Mucosa of descending colon (tissue), 3 donors: ENCODE results near the gene ELL. TPM values are rescaled to one million over a fixed set of nuclear protein-coding genes. Genes with fewer than 3 reads are reported as not detected.
A peak's percentile ranks its signal among the peaks of the same experiment; 100 is the strongest.

Source experiments
- ATAC-seq: fragments of 200-7000 bp; cut with Tn5 transposase; one replicate; pipeline ENCODE4 v1.9.1; 2020; ENCODE audit warnings: mild to moderate bottlenecking, moderate library complexity
- DNase-seq, 3 donors: peaks; one replicate each; pipeline ENCODE4 v3.0.0-alpha.2; 2020
- H3K36me3 ChIP-seq: fragments of 200-600 bp; one replicate; pipeline ENCODE4 v1.8.0; 2021; ENCODE audit warnings: low read depth, mild to moderate bottlenecking
- H3K4me1 ChIP-seq: fragments of 200-600 bp; one replicate; pipeline ENCODE4 v1.8.0; 2021; ENCODE audit warnings: low read depth, mild to moderate bottlenecking
- H3K4me3 ChIP-seq: fragments of 200-600 bp; one replicate; pipeline ENCODE4 v1.8.0; 2021; ENCODE audit warnings: mild to moderate bottlenecking
- H3K9me3 ChIP-seq: fragments of 200-600 bp; one replicate; pipeline ENCODE4 v1.8.0; 2021; ENCODE audit warnings: mild to moderate bottlenecking
- intact Hi-C, 2 donors: fragments of 100-400 bp; cut with DNase I in 1 of 2; cut with micrococcal nuclease in 1 of 2; formaldehyde crosslinking; loops; one replicate each; pipeline versions ENCODE4 v1.11.0 to v1.11.1; 2022; cut with DNase I, micrococcal nuclease
- total RNA-seq, 3 donors: library from RNA; stranded (reverse); fragmentation: NEBNext Ultra II Directional in 2 of 3; extraction: Animal tissue kit (Norgen Biotek cat#: 25700) in 2 of 3; gene quantifications; one replicate each; pipeline versions ENCODE4 v1.2.1 to v1.2.4, GENCODE V29; 2021 to 2023
- TF ChIP-seq, protein P1 (sequence below): fragments of 200-600 bp; IDR thresholded peaks from one replicate; pipeline ENCODE4 v1.8.0; 2022; ENCODE audit warnings: antibody characterized with exemption, mild to moderate bottlenecking
- donor health status: DM: no; HTN: no; CAD: no; lungs with moderate emphysema.
- donor health status: DM: no; HTN: no; CAD: no.
- donor health status: DM: no; HTN: yes; CAD: no.

Gene ELL
- total RNA-seq, 3 donors from 2014 or later: 17.8 to 21.6 (median 18.9) TPM

DNA sequence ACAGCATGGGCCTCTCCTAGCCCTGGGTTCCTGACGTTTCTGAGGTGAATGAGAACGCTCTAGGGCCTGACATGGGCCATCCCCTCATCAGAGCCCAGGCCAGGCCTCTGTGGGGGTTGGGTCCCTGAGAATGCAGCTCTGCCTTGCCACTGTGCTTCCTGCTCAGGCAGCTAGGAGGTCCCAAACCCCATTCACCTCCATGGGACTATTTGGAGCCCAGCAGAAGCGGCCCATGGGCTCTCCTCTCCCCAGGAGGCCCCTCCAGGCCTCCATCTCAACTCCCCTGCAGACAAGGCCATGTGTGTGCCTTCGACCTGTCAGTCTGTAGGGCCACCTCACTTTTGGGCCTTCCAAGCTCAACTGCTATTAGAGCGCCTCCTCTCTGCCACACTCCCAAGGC lies 36.9 kb downstream of the ELL start:
- intact Hi-C loops: no loop called here

DNA sequence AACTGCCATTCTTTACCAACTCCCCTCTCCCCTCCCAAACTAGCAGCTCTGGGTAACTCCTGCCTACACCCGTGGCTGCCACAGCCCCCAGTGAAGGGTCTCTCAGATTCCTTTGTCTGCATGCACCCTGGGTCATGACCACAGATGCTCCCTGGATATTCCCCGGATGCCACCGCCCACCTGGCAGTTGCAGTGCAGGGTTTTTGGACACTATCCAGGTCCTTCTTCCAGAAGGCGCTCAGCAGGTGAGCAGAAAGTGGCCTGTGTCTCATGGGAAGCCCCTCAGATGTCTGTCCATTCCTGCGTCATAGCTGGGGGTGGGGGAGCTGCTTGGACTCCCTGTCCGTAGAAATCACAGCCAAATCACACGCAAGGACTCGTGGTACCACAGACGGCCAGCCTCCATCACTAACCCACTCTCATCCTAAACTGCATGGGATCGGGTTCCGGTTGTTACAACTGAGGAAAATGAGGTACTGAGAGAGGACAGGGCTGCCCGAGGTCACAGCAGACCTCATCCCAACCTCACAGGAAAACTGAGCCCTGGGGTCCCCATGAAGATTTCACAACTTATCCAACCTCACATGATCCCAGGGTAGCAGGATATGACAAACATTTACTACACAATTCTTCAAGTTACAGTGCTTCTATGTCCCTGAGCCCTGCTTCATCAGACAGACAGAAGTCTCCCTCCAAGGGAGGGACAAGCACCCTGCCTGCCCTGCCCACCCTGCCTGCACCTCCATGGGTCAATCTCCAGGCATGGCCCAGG lies 38.6 kb downstream of the ELL start:
- Histone ChIP-seq H3K9me3 (no peaks in the 10 kb centered on the region), H3K36me3 (no peaks in the 10 kb centered on the region), H3K4me3 (no peak overlapping the region), H3K4me1 (peaks cover 60% of the 10 kb centered on the region)
- no peak for DNase-seq
- TF ChIP-seq, protein P1, sequence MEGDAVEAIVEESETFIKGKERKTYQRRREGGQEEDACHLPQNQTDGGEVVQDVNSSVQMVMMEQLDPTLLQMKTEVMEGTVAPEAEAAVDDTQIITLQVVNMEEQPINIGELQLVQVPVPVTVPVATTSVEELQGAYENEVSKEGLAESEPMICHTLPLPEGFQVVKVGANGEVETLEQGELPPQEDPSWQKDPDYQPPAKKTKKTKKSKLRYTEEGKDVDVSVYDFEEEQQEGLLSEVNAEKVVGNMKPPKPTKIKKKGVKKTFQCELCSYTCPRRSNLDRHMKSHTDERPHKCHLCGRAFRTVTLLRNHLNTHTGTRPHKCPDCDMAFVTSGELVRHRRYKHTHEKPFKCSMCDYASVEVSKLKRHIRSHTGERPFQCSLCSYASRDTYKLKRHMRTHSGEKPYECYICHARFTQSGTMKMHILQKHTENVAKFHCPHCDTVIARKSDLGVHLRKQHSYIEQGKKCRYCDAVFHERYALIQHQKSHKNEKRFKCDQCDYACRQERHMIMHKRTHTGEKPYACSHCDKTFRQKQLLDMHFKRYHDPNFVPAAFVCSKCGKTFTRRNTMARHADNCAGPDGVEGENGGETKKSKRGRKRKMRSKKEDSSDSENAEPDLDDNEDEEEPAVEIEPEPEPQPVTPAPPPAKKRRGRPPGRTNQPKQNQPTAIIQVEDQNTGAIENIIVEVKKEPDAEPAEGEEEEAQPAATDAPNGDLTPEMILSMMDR: no peak
- ATAC-seq: no peak
- intact Hi-C loops: no loop called here

More for the DNA sequence above, 36.9 kb downstream of the ELL start:
- TF ChIP-seq, protein P1: no peak
- Histone ChIP-seq H3K4me3 (no peak overlapping the region), H3K36me3 (no peaks in the 10 kb centered on the region), H3K4me1 (peaks cover 46% of the 10 kb centered on the region), H3K9me3 (no peaks in the 10 kb centered on the region)
- ATAC-seq: no peak
- no peak for DNase-seq

DNA sequence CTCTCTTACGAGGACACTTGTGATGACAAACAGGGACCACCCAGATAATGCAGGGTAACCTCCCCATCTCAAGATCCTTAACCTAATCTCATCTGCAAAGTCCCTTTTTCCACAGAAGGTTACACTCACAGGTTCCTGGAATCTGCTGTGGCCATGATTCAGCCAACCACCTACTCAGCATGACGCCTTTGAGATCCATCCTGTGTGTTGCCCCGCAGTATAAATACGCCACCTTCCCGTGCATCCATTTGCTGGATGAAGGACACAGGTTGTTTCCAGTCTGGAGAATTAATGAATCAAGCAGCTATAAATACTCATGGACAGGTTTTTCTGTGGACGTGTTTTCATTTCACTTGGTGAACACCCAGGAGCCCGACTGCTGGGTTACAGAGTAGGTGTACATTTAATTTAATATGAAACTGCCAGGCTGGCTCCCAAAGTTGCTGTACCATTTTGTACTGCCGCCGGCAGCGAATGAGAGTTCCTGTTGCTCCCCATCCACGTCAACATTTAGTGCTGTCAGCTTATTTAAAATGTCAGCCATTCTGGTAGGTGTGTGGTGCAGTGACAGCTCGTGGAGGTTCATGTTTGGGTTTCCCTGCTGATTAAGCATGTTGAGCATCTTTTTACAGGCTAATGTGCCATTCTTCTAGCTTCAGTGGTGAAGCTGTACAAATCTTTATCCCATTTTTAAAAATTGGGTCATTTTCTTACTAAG lies 40.2 kb downstream of the ELL start:
- no peak for DNase-seq
- Histone ChIP-seq H3K36me3 (no peaks in the 10 kb centered on the region), H3K4me3 (no peak overlapping the region), H3K4me1 (peaks cover 58% of the 10 kb centered on the region), H3K9me3 (no peaks in the 10 kb centered on the region)
- intact Hi-C loops: no loop called here
- TF ChIP-seq, protein P1: no peak
- ATAC-seq: no peak

DNA sequence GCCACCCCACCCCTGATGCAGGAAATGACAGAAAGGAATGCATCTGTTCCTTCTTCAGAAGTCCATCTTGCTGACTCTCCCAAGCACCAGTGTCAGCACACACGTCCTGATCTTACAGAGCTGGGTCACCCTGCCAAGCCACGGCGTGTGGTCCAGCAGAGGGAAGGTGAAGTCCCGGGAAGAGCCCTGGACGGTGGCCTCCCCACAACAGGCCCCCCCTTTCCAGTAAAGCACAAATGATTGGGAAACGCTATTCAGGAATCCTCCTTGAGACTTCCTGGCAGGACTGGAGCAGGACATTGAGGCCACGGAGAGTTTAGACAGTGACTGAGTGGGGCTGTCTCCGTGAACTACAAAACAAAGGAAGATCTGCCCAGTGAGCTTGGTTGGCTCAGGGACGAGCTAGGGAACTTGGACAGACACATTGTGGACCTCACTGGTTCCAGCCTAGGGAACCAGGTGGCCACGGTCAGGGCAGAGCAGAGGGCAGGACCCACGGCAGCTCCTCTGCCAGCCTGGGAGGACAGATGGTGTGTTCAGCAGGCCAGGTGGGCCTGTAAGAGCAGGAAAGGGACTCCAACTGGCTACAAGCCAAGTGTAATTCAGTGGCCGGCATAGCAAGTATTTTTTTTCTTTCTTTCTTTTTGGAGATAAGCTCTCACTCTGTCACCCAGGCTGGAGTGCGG lies 41.7 kb downstream of the ELL start:
- H3K4me3 ChIP-seq: no peak overlapping the region
- DNase-seq (peak in 2 of 3 donors; percentile 51 to 53), ATAC-seq (peak; percentile 37)
- H3K4me1 ChIP-seq: peaks cover 56% of the 10 kb centered on the region
- TF ChIP-seq, protein P1: no peak
- intact Hi-C loops: no loop called here
- no peaks in the 10 kb centered on the region for H3K9me3 ChIP-seq
- H3K36me3 ChIP-seq: no peaks in the 10 kb centered on the region

DNA sequence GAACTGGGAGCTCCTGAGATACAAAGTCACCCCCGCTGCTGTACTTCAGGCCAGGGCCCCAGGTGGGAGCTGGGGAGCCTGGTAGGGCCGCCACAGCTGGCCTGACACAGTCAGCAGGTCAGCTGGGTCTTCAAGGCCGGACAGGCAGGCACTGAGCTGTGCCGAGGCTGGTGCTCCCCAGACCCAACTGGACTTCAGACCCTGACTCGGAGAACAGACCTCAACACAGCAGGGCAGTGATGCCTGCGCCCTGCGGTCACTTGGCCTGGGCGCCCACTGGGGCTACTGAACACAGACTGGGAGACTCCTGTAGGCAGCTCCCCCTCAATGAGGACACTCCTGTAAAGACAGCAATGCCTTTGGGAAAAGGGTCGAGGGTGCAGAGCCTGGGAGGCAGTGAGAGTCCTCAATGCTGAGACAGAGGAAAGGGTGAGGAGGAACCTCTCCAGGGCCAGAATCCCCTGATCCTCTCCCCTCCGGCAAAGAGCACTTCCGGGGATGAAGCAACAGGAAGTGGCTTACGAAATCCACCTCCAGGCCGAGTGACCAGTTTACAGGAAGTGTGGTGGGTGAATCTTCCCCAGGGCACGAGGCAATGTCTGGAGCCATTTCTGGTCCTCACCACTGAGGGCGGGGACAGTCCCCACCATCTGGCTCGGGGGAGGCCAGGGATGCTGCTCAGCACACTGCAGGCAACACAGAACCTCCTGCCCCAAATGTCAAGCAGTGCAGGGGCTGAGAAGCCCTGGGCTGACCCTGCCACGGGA lies 43.1 kb downstream of the ELL start:
- ATAC-seq: peak; percentile 60
- no peaks in the 10 kb centered on the region for H3K36me3 ChIP-seq
- TF ChIP-seq, protein P1: no peak
- peak; percentile 58 to 84 (median 66) for DNase-seq
- intact Hi-C loops: no loop called here
- no peak overlapping the region for H3K4me3 ChIP-seq
- peaks cover 63% of the 10 kb centered on the region for H3K4me1 ChIP-seq
- no peaks in the 10 kb centered on the region for H3K9me3 ChIP-seq
